SU-DHL-6 (cell line): ENCODE measurements around the gene NDUFV3.

Experiments
- H2AFZ ChIP-seq: fragments of 200-600 bp; sonication (generic); 2 replicates; pipeline ENCODE4 v1.6.1; 2014; ENCODE audit warnings: low read depth, mild to moderate bottlenecking, moderate library complexity, mixed read lengths, antibody characterized with exemption, low read length; ENCODE audit not compliant: severe bottlenecking
- H3F3A ChIP-seq: fragments of 200-600 bp; shearing (Covaris generic); 2 replicates; pipeline ENCODE4 v1.6.0; 2016; ENCODE audit warnings: antibody characterized with exemption, mild to moderate bottlenecking; ENCODE audit not compliant: insufficient read depth
- H3K27ac ChIP-seq: fragments of 200-600 bp; sonication (generic); 2 replicates; pipeline ENCODE4 v1.5.1; 2016; ENCODE audit warnings: low read depth, mild to moderate bottlenecking, low read length, moderate library complexity, mixed read lengths
- H3K27me3 ChIP-seq: fragments of 200-600 bp; sonication (generic), shearing (Covaris generic); 2 replicates; pipeline ENCODE4 v1.6.0; 2014; ENCODE audit warnings: mild to moderate bottlenecking, low read length
- H3K36me3 ChIP-seq: fragments of 200-600 bp; sonication (generic); 2 replicates; pipeline ENCODE4 v1.6.1; 2014; ENCODE audit warnings: mild to moderate bottlenecking, low read length, mixed read lengths
- H3K4me2 ChIP-seq: fragments of 300-600, 200-600 bp; shearing (Covaris generic), sonication (generic); 2 replicates; pipeline ENCODE4 v1.6.0; 2014; ENCODE audit warnings: low read length, low read depth, mild to moderate bottlenecking; ENCODE audit not compliant: poor library complexity, severe bottlenecking
- H3K4me3 ChIP-seq: fragments of 200-600 bp; sonication (generic); 2 replicates; pipeline ENCODE4 v1.5.1; 2014; ENCODE audit warnings: antibody characterized with exemption, low read length, mild to moderate bottlenecking, mixed read lengths; ENCODE audit not compliant: insufficient read depth, poor library complexity, severe bottlenecking
- H3K79me2 ChIP-seq: fragments of 200-600 bp; sonication (generic); 2 replicates; pipeline ENCODE4 v1.6.1; 2014; ENCODE audit warnings: mild to moderate bottlenecking, low read length, moderate library complexity; ENCODE audit not compliant: insufficient read depth
- H3K9ac ChIP-seq: fragments of 200-600 bp; sonication (generic); 2 replicates; pipeline ENCODE4 v1.7.0; 2014; ENCODE audit warnings: mild to moderate bottlenecking, low read length
- H3K9me2 ChIP-seq: fragments of 200-600 bp; sonication (generic); replicated peaks from 2 replicates; pipeline ENCODE4 v1.6.1; 2014; ENCODE audit warnings: low read length; ENCODE audit not compliant: insufficient read depth
- H3K9me3 ChIP-seq: fragments of 200-600 bp; sonication (generic); 2 replicates; pipeline ENCODE4 v1.6.1; 2014; ENCODE audit warnings: low read length, mixed read lengths; ENCODE audit not compliant: insufficient read depth
- H4K20me1 ChIP-seq: fragments of 200-600 bp; sonication (generic); 2 replicates; pipeline ENCODE4 v1.6.1; 2014; ENCODE audit warnings: low read depth, mild to moderate bottlenecking, antibody characterized with exemption, low read length, moderate library complexity, mixed read lengths
- EZH2phosphoT487 ChIP-seq: fragments of 200-600 bp; sonication (generic), shearing (Covaris generic); conservative IDR thresholded peaks from 2 replicates; pipeline ENCODE4 v1.6.1; 2018; ENCODE audit warnings: mild to moderate bottlenecking, antibody characterized with exemption, low read length, moderate library complexity, mixed read lengths
- TF ChIP-seq, protein P1 (sequence below): fragments of 200-600 bp; sonication (generic); IDR thresholded peaks from one replicate; pipeline ENCODE4 v1.5.1; 2017; ENCODE audit warnings: antibody characterized with exemption, mild to moderate bottlenecking, low read length, moderate library complexity; ENCODE audit not compliant: insufficient read depth, poor library complexity, severe bottlenecking

Gene NDUFV3

DNA sequence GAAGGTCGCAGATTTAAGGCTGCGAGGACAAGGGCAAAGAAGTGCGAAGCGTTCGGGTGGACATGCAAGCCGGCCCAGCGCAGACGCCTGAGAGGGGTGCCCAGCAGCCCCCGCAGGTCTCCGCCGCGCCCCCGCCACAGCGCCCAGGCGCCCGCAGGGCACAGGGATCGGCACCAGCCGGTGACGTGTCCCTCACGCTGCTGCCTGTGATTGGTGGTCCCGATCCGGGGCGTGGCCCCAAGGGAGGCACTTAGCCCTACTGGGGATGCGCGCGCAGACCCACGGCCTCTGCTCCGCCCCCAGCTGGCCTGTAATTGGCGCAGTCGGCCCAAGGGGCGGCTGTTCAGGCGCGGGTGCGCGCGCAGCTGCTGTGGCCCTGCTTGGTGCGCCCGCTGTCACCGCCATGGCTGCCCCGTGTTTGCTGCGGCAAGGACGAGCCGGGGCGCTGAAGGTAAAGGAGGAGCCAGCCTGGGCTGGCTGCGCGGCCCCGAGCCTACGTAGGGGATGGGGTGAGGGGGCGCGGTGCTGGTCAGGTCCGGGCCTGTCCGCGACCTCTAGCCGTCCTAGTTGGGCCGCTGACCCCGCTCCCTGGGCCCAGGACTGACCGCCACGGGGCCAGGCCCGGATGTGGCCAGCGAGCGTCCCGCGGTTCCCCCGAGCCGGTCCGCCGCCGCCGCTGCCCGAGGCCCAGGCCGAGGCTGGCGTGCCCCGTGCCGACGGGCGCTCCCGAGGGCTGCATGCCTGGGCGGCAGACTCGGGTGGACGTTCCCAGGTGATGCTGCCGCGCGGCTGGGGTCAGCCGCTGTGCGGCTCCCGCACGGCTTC lies at the start of gene NDUFV3:
Gene NDUFV3, plus strand, starts transcription at position 379 of the 825 bp plus-strand sequence. Its CDS starts 25 bp downstream, at position 404.
- peak within 1 kb of the TSS; percentile 72 for H3K27ac ChIP-seq
- H3K27me3 ChIP-seq: no peaks in the 10 kb centered on the region
- peak within 1 kb of the TSS; percentile 91 for H3K4me3 ChIP-seq
- H3K4me2 ChIP-seq: peak within 1 kb of the TSS; percentile 76
- H2AFZ ChIP-seq: peak within 1 kb of the TSS; percentile 84
- no peaks in the 10 kb centered on the region for H3K9me2 ChIP-seq
- 0 out of 2 replicates have a peak, but pooled peaks cover 2% of the 10 kb centered on the region for H3F3A ChIP-seq
- TF ChIP-seq, protein P1, sequence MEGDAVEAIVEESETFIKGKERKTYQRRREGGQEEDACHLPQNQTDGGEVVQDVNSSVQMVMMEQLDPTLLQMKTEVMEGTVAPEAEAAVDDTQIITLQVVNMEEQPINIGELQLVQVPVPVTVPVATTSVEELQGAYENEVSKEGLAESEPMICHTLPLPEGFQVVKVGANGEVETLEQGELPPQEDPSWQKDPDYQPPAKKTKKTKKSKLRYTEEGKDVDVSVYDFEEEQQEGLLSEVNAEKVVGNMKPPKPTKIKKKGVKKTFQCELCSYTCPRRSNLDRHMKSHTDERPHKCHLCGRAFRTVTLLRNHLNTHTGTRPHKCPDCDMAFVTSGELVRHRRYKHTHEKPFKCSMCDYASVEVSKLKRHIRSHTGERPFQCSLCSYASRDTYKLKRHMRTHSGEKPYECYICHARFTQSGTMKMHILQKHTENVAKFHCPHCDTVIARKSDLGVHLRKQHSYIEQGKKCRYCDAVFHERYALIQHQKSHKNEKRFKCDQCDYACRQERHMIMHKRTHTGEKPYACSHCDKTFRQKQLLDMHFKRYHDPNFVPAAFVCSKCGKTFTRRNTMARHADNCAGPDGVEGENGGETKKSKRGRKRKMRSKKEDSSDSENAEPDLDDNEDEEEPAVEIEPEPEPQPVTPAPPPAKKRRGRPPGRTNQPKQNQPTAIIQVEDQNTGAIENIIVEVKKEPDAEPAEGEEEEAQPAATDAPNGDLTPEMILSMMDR: no peak
- TF ChIP-seq EZH2phosphoT487: no peak
- H3K9me3 ChIP-seq: no peaks in the 10 kb centered on the region
- peak within 1 kb of the TSS; percentile 96 for H3K9ac ChIP-seq
- H4K20me1 ChIP-seq: no peaks in the 10 kb centered on the region
- H3K79me2 ChIP-seq: peaks cover 14% of the 10 kb centered on the region; the same call in 1 of the 2 replicates
- no peaks in the 10 kb centered on the region for H3K36me3 ChIP-seq

GRCh38 chr21:42844411-42845113 lies 48.5 kb upstream of the NDUFV3 start:
- Histone ChIP-seq H2AFZ (no peak overlapping the region), H3K27ac (no peak overlapping the region), H3K4me2 (no peak overlapping the region), H3K4me3 (no peak overlapping the region), H3K79me2 (peaks cover 43% of the 10 kb centered on the region), H3K36me3 (peaks cover 9% of the 10 kb centered on the region), H3K27me3 (no peaks in the 10 kb centered on the region), H3K9me2 (no peaks in the 10 kb centered on the region), H3F3A (no peaks in the 10 kb centered on the region), H3K9ac (no peak overlapping the region), H3K9me3 (no peaks in the 10 kb centered on the region), H4K20me1 (peaks cover 12% of the 10 kb centered on the region; the same call in 1 of the 2 replicates)
- TF ChIP-seq, protein P1: no peak
- TF ChIP-seq EZH2phosphoT487: no peak

GRCh38 chr21:42845296-42845965 lies 47.7 kb upstream of the NDUFV3 start:
- Histone ChIP-seq H3K79me2 (peaks cover 45% of the 10 kb centered on the region), H2AFZ (no peak overlapping the region), H3F3A (no peaks in the 10 kb centered on the region), H3K27ac (no peak overlapping the region), H3K4me3 (no peak overlapping the region), H3K27me3 (no peaks in the 10 kb centered on the region), H3K9me2 (no peaks in the 10 kb centered on the region), H3K36me3 (peaks cover 8% of the 10 kb centered on the region), H3K4me2 (no peak overlapping the region), H3K9ac (no peak overlapping the region), H3K9me3 (no peaks in the 10 kb centered on the region), H4K20me1 (peaks cover 12% of the 10 kb centered on the region; the same call in 1 of the 2 replicates)
- TF ChIP-seq EZH2phosphoT487: no peak
- TF ChIP-seq, protein P1: no peak
